Caco-2 (cell line): ENCODE data around the gene PLA2G4C. TPM values are rescaled to one million over a fixed set of nuclear protein-coding genes. Genes with fewer than 3 reads are reported as not detected.

ENCODE experiments used
- BruUV-seq: library from RNA; stranded (reverse); fragments of 400-500 nt; replicated peaks from 2 replicates; lab custom pipeline; 2021; lab: Mats Ljungman, UMichigan
- CTCF ChIA-PET: fragments of 300-600 bp; sonication (Branson Sonifier 250); formaldehyde crosslinking; loops from one replicate; lab custom pipeline; 2022; ENCODE audit warnings: antibody characterized with exemption; lab: Charles Lee
- POLR2A ChIA-PET: fragments of 300-600 bp; sonication (Branson Sonifier 250); formaldehyde crosslinking; loops from one replicate; lab custom pipeline; 2022; ENCODE audit warnings: antibody characterized with exemption; lab: Charles Lee
- DNase-seq, 2 experiments: peaks; one replicate each; pipeline versions ENCODE4 v3.0.0 to v3.0.0-alpha.2; 2020 to 2022
- H3K27me3 ChIP-seq: replicated peaks from 2 replicates; pipeline ENCODE4 v1.6.0; 2011; ENCODE audit warnings: low read length; ENCODE audit not compliant: control insufficient read depth, insufficient read depth
- H3K36me3 ChIP-seq: 2 replicates; pipeline ENCODE4 v1.5.1; 2011; ENCODE audit warnings: low read length; ENCODE audit not compliant: control insufficient read depth, insufficient read depth
- H3K4me1 ChIP-seq: fragments of 250-450 bp; sonication (Bioruptor Pico); 2 replicates; pipeline ENCODE4 v1.5.1; 2020; ENCODE audit warnings: mild to moderate bottlenecking
- H3K4me3 ChIP-seq: 2 replicates; pipeline ENCODE4 v1.5.1; 2011; ENCODE audit warnings: low read depth, mild to moderate bottlenecking, control low read depth, low read length
- H3K9me3 ChIP-seq: fragments of 250-450 bp; sonication (Bioruptor Pico); 2 replicates; pipeline ENCODE4 v1.5.1; 2020; ENCODE audit warnings: mild to moderate bottlenecking, moderate library complexity
- H3K27ac Mint-ChIP-seq: one replicate; pipeline ENCODE4 v1.8.0; 2022; ENCODE audit warnings: mixed read lengths; ENCODE audit not compliant: unreplicated experiment
- H3K27me3 Mint-ChIP-seq: one replicate; pipeline ENCODE4 v1.8.0; 2022; ENCODE audit warnings: mixed read lengths; ENCODE audit not compliant: insufficient read depth, unreplicated experiment
- H3K36me3 Mint-ChIP-seq: one replicate; pipeline ENCODE4 v1.8.0; 2022; ENCODE audit warnings: mild to moderate bottlenecking, mixed read lengths; ENCODE audit not compliant: insufficient read depth, unreplicated experiment
- H3K4me1 Mint-ChIP-seq: one replicate; pipeline ENCODE4 v1.8.0; 2022; ENCODE audit warnings: low read depth, mixed read lengths; ENCODE audit not compliant: unreplicated experiment
- H3K4me3 Mint-ChIP-seq: one replicate; pipeline ENCODE4 v1.8.0; 2022; ENCODE audit warnings: mild to moderate bottlenecking, moderate library complexity, mixed read lengths; ENCODE audit not compliant: unreplicated experiment
- H3K9me3 Mint-ChIP-seq: one replicate; pipeline ENCODE4 v1.8.0; 2022; ENCODE audit warnings: mixed read lengths; ENCODE audit not compliant: unreplicated experiment
- CTCF ChIP-seq, 2 experiments: fragments of 200-600 bp in 1 of 2; IDR thresholded peaks; 1 replicate in 1 of 2; 2 replicates in 1 of 2; pipeline versions ENCODE4 v1.5.1 to v1.8.0; 2011 to 2022; ENCODE audit warnings: antibody characterized with exemption in 1 of 2, control low read depth in 1 of 2, inconsistent platforms in 1 of 2, low read depth in 1 of 2, low read length in 1 of 2, mild to moderate bottlenecking in 1 of 2, moderate library complexity in 1 of 2; ENCODE audit not compliant: insufficient read depth in 1 of 2, severe bottlenecking in 1 of 2, unreplicated experiment in 1 of 2
- intact Hi-C: fragments of 100-400 bp; cut with micrococcal nuclease; formaldehyde crosslinking; loops from one replicate; pipeline ENCODE4 v1.10.0; 2022; ENCODE audit not compliant: unreplicated experiment
- total RNA-seq: library from RNA; stranded (reverse); gene quantifications from 2 replicates; pipeline ENCODE4 v1.2.3, GENCODE V29; 2022

PLA2G4C gene
- total RNA-seq, 1 experiment from 2014 or later = 1.5 TPM

- intact Hi-C loops = no loop called here
- no TSS peak for BruUV-seq
- H3K27me3 ChIP-seq = peaks cover 2% of the 10 kb centered on the region
- no peaks in the 10 kb centered on the region for H3K36me3 ChIP-seq
- H3K4me3 ChIP-seq = no peak overlapping the region
- TF ChIP-seq CTCF (IDR thresholded peaks at IDR 0.05; ENCODE audit: insufficient read depth in 1 of 2, low read depth in 1 of 2, low read length in 1 of 2, severe bottlenecking in 1 of 2, unreplicated experiment in 1 of 2) = no peak
- no peaks in the 10 kb centered on the region for H3K9me3 ChIP-seq
- DNase-seq = no peak
- Mint-ChIP-seq H3K27ac (no peak overlapping the region), H3K27me3 (peaks cover 31% of the 10 kb centered on the region), H3K36me3 (no peaks in the 10 kb centered on the region), H3K4me3 (no peak overlapping the region), H3K4me1 (peaks cover 4% of the 10 kb centered on the region), H3K9me3 (no peaks in the 10 kb centered on the region)
- ChIA-PET CTCF (no interaction called here), POLR2A (no interaction called here)
- H3K4me1 ChIP-seq = no peaks in the 10 kb centered on the region
These were observed 85.1 kb downstream of the PLA2G4C start for GRCh38 chr19:48025480-48025879.

DNA sequence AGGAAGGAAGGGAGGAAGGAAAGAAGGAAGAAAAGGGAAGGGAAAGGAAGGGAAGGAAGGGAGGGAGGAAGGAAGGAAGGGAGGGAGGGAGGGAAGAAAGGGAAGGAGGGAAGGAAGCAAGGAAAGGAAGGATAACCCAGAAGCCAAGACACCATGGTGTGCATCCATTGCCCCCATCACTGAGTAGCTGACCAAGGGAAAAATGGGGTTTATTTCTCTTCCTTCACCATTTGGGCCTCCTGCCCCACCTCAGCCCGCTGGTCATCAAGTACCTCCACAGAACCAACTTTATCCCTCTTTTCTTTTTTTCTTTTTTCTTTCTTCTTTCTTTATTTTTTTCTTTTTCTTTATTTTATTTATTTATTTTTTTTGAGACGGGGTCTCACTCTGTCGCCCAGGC lies 87.1 kb downstream of the PLA2G4C start:
- H3K9me3 ChIP-seq = no peaks in the 10 kb centered on the region
- no peak for TF ChIP-seq CTCF (IDR thresholded peaks at IDR 0.05; ENCODE audit: insufficient read depth in 1 of 2, low read depth in 1 of 2, low read length in 1 of 2, severe bottlenecking in 1 of 2, unreplicated experiment in 1 of 2)
- no peak for DNase-seq
- Mint-ChIP-seq H3K27ac (no peak overlapping the region), H3K9me3 (no peaks in the 10 kb centered on the region), H3K36me3 (no peaks in the 10 kb centered on the region), H3K4me1 (no peaks in the 10 kb centered on the region), H3K4me3 (no peak overlapping the region), H3K27me3 (peaks cover 30% of the 10 kb centered on the region)
- no TSS peak for BruUV-seq
- CTCF ChIA-PET = no interaction called here
- no peak overlapping the region for H3K4me3 ChIP-seq
- H3K4me1 ChIP-seq = no peaks in the 10 kb centered on the region
- intact Hi-C loops = no loop called here
- peaks cover 2% of the 10 kb centered on the region for H3K27me3 ChIP-seq
- POLR2A ChIA-PET = no interaction called here
- no peaks in the 10 kb centered on the region for H3K36me3 ChIP-seq

- Mint-ChIP-seq H3K4me3 (no peak overlapping the region), H3K27me3 (peaks cover 29% of the 10 kb centered on the region), H3K4me1 (no peaks in the 10 kb centered on the region), H3K9me3 (no peaks in the 10 kb centered on the region), H3K27ac (no peak overlapping the region), H3K36me3 (no peaks in the 10 kb centered on the region)
- Histone ChIP-seq H3K27me3 (peaks cover 2% of the 10 kb centered on the region), H3K9me3 (no peaks in the 10 kb centered on the region), H3K4me1 (no peaks in the 10 kb centered on the region), H3K36me3 (no peaks in the 10 kb centered on the region), H3K4me3 (no peak overlapping the region)
- no peak for TF ChIP-seq CTCF (IDR thresholded peaks at IDR 0.05; ENCODE audit: insufficient read depth in 1 of 2, low read depth in 1 of 2, low read length in 1 of 2, severe bottlenecking in 1 of 2, unreplicated experiment in 1 of 2)
- DNase-seq = no peak
- ChIA-PET POLR2A (no interaction called here), CTCF (no interaction called here)
- intact Hi-C loops = no loop called here
- BruUV-seq = no TSS peak
These were observed 87.6 kb downstream of the PLA2G4C start for GRCh38 chr19:48023011-48023410.
